NCI-H2107 treated with DMSO at 0.1 percent for 48 hours (cell line): ENCODE data around the gene ACOT6.
A peak's percentile ranks its signal among the peaks of the same experiment; 100 is the strongest.
"Not testable (repeated sequence)": the region's sequence is repeated elsewhere in the genome, so short reads cannot be mapped to it uniquely, and the experiment has no call there.

Source experiments
- DNase-seq: peaks from one replicate; lab custom pipeline; 2025; ENCODE audit not compliant: unreplicated experiment; lab: John Stamatoyannopoulos, UW

The ACOT6 gene

DNA sequence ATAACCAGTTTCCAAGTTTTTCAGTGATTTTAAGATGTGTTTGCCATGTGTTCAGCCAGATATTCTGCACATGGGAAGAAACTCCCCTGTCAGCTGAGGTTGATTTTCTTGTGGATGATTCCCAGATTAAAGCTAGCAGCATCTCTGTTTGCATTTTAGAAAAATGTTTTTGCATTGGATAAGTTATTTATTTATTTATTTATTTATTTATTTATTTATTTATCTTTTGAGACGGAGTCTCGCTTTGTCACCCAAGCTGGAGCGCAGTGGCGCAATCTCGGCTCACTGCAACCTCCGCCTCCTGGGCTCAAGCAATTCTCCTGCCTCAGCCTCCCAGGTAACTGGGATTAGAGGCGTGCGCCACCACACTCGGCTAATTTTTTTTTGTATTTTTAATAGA is 17.8 kb upstream of the ACOT6 start:
- DNase-seq, result no peak

DNA sequence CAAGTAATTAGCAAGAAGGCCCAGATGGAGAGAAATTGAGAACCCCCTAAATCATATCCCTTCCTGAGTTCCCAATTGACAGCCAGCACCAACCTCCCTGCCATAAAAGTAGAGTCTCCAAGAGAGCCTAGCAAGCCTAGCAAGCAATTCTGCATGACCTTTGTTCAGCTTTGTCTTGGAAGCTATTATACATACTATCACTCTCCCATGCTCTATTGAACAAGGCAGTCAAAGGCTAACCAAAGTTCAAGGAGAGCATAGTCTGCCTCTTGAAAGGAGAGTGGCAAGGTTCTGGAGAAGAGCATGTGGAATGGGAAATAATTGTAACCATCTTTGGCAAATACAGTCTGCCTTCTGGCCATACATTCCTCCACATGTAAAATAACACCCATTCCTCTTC is 12.8 kb upstream of the ACOT6 start:
- no peak for DNase-seq

DNA sequence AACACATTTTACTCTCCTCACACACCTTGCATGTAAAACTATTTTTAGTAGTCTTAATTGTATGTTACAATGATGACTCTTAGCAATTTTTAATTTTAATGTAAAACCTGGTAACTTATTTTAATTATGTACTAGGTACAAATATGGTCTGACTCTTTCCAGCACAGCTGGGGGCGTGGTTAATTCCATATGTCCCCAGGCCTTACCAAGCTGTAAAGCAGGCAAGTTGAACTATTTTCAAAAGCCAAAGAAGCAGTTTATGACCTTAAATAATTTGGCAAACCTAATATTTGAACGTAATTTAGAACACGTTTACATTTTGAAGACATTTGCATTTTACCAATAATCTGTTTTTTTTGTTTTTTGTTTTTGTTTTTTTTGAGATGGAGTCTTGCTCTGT is 9.3 kb upstream of the ACOT6 start:
- no peak for DNase-seq

DNA sequence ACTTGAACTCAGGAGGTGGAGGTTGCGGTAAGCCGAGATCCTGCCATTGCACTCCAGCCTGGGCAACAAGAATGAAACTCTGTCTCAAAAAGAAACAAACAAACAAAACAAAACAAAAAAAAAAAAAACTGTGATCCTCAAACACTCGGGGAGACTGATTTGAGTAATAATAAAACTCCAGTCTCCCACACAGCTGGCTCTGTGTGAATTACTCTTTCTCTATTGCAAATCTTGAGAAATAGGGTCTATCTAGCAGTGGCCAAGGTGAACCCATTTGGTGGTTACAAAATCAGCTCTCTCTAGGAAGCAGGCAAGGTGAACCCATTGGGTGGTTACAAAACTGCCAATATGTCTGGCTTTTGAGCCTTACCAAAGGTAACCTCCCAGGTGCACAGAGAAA is 6.0 kb upstream of the ACOT6 start:
- no peak for DNase-seq

DNA sequence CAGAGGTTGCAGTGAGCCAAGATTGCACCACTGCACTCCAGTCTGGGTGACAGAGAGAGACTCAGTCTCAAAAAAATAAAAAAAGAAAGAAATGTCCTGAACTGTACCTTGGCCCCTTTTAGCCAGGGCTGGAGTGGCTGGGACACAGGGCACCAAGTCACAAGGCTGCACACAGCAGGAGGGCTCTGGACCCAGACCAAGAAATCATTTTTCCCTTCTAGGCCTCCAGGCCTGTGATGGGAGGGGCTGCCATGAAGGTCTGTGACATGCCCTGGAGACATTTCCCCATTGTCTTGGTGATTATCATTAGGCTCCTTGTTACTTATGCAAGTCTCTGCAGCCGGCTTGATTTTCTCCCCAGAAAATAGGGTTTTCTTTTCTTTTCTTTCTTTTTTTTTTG is 5.1 kb upstream of the ACOT6 start:
- no peak for DNase-seq

DNA sequence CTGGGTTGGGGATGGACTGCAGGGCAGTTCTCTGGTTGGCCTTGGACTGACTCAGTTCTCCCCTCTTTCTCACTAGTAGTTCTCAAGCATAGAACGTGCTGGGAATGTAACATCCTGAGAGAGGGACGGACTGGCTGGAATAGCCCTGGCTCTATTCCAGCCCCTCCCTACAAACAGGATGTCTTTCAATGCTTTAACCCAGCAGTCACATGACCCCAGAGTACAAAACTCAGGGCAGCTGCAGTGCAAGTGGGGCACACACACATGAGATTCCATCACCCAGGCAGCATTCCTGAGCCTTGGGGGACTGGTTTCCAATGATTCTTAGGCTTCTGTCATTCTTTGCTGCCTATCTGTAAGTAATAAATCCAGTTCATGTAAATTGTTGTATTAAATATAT is 1.6 kb upstream of the ACOT6 start:
- DNase-seq, result no peak

DNA sequence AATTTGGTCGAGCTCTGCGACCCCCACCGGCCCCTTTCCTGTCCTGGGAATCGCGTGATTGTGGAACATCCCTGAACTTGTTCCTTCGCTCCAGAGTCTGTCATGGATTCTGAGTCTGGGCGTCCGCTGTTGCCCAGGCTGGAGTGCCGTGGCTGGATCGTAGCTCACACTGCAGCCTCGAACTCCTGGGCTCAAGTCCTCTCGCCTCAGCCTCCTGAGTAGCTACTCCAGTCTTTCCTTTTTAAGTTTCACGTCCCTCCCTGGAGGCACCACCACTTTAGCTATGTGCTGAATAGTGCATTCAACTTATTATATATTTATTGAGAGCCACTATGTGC is 698 bp downstream of the ACOT6 start:
- no peak for DNase-seq

DNA sequence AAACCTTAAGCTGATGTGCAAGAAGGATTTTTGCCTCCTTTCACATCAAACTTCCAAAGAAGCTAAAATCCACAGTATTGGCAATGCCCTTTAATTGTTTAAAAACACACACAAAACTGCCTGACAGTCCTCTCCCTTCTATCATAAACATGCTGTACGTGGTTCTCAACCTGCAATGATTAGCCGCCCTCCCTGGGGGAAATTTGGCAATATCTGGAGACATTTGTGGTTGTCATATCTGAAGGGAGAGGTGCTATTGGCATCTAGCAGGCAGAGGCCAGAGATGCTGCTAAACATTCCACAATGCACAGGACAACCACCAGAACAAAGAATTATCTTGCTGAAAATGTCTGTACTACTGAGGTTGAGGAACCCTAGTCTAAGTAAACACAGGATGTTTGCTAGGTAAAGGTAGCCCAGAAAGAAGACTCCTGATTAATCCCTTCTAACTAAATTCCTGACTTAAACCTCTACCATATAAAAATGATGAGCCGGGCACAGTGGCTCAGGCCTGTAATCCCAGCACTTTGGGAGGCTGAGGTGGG is 1.2 kb downstream of the ACOT6 start:
- DNase-seq, result no peak

DNA sequence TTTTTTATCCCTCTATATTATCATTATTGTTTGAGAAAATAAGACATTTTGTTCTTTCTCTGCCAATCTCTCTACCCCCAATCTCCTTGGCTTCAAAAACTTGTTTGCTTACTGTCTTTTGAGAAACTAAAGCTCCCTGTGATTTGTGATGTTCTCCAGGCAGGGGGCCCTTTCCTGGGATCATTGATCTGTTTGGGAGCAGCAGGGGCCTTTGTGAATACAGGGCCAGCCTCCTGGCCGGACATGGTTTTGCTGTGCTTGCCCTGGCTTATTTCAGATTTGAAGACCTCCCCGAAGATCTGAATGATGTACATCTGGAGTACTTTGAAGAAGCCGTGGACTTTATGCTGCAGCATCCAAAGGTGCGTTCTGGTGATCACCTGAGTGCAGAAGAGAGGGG is 4.5 kb downstream of the ACOT6 start:
- DNase-seq, result no peak

DNA sequence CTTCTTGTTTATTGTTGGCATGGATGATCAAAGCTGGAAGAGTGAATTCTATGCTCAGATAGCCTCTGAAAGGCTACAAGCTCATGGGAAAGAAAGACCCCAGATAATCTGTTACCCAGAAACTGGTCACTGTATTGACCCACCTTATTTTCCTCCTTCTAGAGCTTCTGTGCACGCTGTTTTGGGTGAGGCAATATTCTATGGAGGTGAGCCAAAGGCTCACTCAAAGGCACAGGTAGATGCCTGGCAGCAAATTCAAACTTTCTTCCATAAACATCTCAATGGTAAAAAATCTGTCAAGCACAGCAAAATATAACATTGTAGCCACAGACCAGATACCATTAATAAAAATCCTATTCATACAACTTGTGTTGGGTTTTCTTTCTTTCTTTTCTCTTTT is 7.2 kb downstream of the ACOT6 start:
- no peak for DNase-seq

DNA sequence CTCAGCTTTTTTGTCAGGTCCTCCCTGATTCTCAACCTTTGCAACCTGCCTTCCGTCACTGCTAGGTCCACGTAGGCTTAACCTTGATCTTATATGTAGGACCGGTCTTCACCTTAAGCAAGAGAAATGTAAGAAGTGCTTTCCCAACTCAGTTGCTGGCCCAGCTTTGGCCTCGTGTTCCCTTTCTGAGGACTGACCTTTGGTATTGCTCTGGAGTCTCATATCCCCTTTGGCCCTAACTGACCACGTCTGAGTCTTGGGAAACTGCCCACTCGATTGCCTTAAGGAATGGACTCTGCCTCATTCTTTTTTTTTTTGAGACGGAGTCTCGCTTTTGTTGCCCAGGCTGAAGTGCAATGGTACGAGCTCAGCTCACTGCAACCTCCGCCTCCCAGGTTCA is 8.0 kb downstream of the ACOT6 start:
- no peak for DNase-seq

DNA sequence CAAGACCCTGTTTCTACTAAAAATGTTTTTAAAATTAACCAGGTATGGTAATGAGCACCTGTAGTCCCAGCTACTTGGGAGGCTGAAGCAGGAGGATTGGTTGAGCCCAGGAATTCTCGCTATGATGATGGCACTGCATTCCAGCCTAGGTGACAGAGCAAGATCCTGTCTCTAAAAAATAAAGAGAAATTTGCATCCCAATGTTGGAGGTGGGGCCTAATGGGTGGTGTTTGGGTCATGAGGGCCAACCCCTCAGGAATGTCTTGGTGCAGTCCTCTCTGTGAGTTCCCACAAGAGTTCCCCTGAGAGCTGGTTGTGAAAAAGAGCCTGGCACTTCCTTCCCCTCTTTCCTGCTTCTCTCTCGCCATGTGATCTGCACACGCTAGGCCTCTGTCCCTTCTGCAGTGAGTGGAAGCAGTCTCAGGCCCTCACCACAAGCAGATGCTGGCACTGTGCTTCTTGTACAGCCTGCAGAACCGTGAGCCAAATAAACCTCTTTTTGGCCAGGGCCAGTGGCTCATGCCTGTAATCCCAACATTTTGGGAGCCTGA is 11.3 kb downstream of the ACOT6 start:
- no peak for DNase-seq

DNA sequence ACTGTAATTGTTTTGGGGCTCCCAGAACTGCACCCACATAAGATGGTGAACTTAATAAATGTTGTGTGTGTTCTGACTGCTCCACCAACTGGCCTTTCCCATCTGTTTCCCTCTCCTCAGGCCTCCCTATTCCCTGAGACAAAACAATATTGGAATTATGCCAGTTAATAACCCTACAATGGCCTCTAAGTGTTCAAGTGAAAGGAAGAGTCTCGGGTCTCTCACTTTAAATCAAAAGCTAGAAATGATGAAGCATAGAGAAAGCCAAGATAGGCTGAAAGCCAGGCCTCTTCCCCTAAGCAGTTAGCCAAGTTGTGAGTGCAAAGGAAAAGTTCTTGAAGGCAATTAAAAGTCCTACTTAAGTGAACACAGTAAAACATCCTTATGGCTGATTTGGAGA is 13.4 kb downstream of the ACOT6 start:
- no peak for DNase-seq

DNA sequence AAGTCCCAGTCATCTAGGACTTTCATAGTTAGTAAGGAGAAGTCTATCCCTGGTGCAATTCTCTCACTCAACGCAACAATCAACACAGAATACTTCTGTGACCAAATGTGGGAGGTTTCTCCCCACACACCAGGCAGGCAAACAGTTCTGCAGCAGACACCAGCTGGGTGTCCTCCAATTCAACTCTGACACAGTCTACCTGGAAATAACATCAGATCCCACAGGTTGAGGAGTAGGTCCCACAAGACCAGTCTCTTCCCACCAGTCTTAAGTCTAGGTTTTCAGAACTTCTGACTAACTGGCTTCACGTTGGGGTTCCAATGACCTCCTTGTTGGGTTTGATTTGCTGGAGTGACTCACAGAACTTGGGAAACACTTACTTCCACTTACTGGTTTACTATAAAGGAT is 14.8 kb downstream of the ACOT6 start:
- no peak for DNase-seq

DNA sequence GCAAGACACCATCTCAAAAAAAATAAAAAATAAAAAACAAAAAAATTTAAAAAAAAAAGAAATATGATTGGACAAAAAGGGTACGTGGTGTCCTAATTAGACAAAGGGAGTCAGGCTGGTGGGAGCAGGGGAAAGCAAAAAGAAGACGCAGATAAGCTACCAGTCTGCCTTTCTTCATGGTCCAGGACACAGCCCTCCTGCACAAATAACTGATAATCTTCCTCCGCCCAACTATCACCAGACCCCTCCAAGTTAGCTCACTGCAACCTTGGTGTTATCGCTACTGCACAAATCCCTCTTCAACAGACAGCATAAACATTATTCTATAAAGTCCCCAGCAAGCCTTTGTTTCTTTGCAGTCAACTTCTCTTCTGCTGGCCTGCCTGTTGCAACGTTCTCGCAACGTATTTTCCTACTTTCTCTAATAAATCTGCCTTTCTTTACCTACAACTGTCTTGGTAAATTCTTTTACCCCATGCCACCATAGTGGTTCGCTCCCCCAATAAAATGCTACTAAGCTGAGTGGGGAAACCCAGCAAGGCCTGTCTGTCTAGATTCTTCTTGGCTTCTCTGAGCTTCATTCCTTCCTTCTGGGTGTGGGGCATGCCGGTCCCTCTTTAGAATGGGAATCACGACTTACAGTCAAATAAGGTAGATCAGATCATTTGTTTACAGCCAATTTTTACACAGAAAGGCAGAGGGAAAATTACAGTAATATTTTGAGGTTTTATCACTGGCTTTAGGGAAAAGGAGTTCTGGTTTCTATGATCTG is 17.9 kb downstream of the ACOT6 start:
- DNase-seq, result no peak

DNA sequence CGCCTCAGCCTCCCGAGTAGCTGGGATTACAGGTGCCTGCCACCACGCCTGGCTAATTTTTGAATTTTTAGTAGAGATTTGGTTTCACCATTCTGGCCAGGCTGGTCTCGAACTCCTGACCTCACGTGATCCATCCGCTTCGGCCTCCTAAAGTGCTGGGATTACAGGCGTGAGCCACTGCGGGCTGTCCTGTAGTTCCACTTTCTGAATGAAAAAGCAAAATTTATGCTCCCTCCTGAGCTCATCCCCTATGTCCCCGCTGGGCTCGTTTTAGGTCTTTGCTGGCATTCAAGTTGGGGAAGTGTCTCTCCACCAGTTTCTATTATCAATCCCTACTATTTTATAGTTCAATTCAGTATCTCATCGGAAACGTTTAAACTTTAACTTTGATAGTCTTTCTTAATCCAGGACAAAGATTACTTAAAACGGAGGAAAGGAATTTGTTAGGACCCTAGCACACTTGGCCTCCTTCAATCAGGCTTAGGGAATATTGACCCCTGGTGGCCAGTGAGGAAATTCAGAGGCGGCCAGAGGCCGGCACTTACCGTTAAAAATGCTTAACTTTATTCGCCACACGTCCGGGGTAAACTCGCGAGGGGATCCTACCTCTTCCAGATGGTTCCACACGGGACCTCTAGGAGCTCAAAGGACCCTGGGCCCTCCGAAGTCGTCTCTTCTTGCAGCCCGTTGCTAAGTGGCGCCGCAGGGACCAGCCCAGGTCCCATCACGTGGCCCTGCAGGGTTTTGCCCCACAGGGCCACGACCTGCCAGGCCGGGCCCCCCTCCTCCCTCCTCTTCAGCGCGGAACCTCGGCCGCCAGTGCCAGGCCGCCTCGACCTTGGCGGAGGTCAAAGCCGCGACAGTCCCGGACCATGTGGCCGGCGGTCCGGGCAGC is 21.0 kb downstream of the ACOT6 start:
- peak; percentile 37 for DNase-seq

DNA sequence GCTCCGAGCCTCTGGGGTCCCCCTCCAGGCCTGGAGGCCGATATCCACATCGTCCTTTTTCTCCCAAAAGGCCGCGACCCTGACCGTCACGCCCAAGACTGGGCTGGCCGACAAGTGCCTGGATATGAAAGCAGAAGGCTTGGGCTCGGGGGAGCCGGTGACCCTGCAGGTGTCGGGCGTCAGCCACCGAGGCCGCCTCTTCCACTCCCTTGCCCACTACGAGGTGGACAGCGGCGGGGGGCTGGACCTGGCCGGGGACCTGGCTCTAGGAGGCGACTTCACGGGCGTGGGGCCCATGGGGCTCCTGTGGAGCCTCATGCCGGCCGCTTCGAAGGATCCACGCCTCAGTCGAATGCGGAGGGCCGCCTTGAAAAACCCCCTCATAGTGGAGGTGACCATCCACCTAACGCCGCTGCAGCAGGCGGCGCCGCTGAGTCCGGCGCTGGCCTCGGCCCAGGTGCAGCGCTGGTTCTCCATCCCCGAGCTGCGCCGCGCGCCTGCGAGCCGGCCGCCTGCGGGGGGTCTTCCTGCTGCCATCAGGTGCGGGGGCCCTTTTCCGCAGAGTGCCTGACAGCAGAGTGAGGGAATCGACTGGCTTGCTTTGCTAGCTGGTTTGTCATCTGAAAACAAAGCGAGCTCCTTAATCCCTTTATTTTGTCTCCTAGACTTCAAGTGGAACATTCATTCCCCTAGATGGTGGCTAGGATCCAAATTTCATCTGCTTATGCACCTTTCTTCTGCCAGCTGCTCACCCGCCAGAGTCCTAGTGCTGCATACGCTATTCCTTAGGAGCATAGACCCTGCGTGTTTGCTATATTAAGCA is 21.9 kb downstream of the ACOT6 start:
- DNase-seq, result peak; percentile 91

DNA sequence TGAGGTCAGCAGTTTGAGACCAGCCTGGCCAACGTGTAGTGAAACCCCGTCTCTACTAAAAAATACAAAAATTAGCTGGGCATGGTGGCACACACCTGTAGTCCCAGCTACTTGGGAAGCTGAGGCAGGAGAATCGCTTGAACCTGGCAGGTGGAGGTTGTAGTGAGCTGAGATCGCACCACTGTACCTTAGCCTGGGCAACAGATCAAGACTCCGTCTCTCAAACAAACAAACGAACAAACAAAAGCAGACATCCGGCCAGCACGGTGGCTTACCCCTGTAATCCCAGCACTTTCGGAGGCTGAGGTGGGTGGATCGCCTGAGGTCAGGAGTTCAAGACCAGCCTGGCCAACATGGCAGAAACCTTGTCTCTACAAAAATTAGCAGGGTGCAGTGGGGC is 24.0 kb downstream of the ACOT6 start:
- not testable (repeated sequence) for DNase-seq

DNA sequence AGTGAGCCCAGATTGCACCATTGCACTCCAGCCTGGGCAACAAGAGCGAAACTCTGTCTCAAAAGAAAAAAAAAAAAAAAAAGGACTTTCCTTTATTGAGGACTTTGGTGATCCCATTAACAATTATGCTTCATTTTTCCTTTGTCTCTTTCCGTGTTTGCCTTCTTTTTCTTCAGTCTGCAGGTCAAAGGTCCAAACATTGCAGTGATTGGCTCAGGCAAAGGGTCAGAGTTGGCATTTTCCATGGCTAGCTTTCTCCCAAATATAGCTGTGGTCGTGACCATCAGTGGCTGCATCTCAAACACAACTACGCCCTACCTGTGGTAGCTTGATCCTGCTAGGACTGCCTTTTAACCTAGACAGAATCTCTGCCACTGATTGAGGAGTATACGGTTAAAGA is 25.5 kb downstream of the ACOT6 start:
- no peak for DNase-seq

DNA sequence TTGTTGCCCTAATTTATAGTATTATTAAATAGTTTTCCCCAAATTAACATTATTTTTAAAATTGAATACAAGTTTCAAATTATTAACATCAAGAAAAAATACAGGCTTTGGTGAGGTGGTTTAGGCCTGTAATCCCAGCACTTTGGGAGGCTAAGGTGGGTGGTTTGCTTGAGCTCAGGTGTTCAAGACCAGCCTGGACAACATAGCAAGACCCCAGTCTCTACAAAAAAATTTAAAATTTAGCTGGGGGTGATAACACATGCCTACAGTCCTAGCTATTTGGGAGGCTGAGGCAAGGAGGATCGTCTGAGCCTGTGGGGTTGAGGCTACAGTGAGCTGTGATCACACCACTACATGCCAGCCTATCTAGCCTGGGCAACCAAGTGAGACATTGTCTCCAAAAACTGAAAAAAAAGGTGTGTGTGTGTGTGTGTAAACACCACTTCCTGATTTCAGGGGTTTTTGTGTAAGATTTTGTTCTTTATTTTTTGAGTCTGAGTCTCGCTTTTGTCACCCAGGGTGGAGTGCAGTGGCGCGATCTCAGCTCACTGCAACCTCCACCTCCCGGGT is 28.6 kb downstream of the ACOT6 start:
- no peak for DNase-seq
